Stomach (tissue), 9 donors: ENCODE data around the gene PRXL2B. TPM values are rescaled to one million over a fixed set of nuclear protein-coding genes. Genes with fewer than 3 reads are reported as not detected.
A peak's percentile ranks its signal among the peaks of the same experiment; 100 is the strongest.

Experiments used
- DNase-seq, 2 donors: peaks; one replicate each; pipeline versions ENCODE4 v3.0.0 to v3.0.0-alpha.2; 2013 to 2019
- H3K27ac ChIP-seq, 5 donors: fragments of 200-600 bp in 4 of 5; sonication (generic) in 4 of 5; one replicate each; pipeline ENCODE4 v1.5.1; 2013 to 2019; ENCODE audit warnings: mild to moderate bottlenecking in 1 of 5, moderate library complexity in 1 of 5
- H3K27me3 ChIP-seq, 3 donors: fragments of 200-600 bp; sonication (generic); one replicate each; pipeline ENCODE4 v1.5.1; 2017 to 2019; ENCODE audit warnings: mixed run types in 1 of 3
- H3K36me3 ChIP-seq, 4 donors: fragments of 200-600 bp; sonication (generic); 1 replicate in 3 of 4; 2 replicates in 1 of 4; pipeline ENCODE4 v1.5.1; 2016 to 2019
- H3K4me1 ChIP-seq, 4 donors: fragments of 200-600 bp; sonication (generic); one replicate each; pipeline ENCODE4 v1.5.1; 2016 to 2019
- H3K4me3 ChIP-seq, 4 donors: fragments of 200-600 bp; sonication (generic) in 3 of 4; one replicate each; pipeline ENCODE4 v1.5.1; 2016 to 2019; ENCODE audit warnings: mild to moderate bottlenecking in 1 of 4
- H3K9me3 ChIP-seq, 4 donors: fragments of 200-600 bp; sonication (generic); one replicate each; pipeline ENCODE4 v1.5.1; 2016 to 2019
- EP300 ChIP-seq: sonication (generic); formaldehyde crosslinking; IDR thresholded peaks from one replicate; pipeline ENCODE4 v1.6.1; 2017; ENCODE audit warnings: antibody characterized with exemption
- POLR2A ChIP-seq, 4 donors: fragments of 450-650 bp; IDR thresholded peaks; one replicate each; pipeline ENCODE4 v1.6.1; 2016; ENCODE audit warnings: antibody characterized with exemption in 4 of 4, control low read depth in 2 of 4, mild to moderate bottlenecking in 1 of 4, moderate library complexity in 1 of 4
- POLR2AphosphoS5 ChIP-seq, 3 donors: sonication (generic); formaldehyde crosslinking; IDR thresholded peaks; one replicate each; pipeline ENCODE4 v1.6.1; 2016; ENCODE audit warnings: antibody characterized with exemption in 3 of 3
- WGBS, 5 donors: extraction: QIAGEN DNeasy Blood & Tissue Kit in 3 of 5; methylation state at CpG; one replicate each; pipeline versions ENCODE4 v1.1.5 to v1.1.7; 2013 to 2018; 5-methylcytosine and 5-hydroxymethylcytosine counted together
- intact Hi-C: fragments of 100-400 bp; cut with DNase I; formaldehyde crosslinking; loops from one replicate; pipeline ENCODE4 v1.15.1; 2023; ENCODE audit warnings: low total_unique reads
- polyA plus RNA-seq, 3 donors: library from polyadenylated mRNA; stranded (reverse); fragments of 200-250 nt; gene quantifications; one replicate each; pipeline ENCODE4 v1.2.3, GENCODE V29; 2013
- total RNA-seq, 5 donors: library from RNA; depleted of rRNA; stranded (reverse); fragments of >200 nt; gene quantifications; one replicate each; pipeline versions ENCODE4 v1.1.0 to v1.2.3, GENCODE V29; 2014 to 2016
- TF ChIP-seq, protein P1 (sequence below), 7 experiments: fragments of 450-650 bp in 4 of 7; fragments of 200-600 bp in 3 of 7; sonication (generic) in 3 of 7; IDR thresholded peaks; one replicate each; pipeline ENCODE4 v1.5.1; 2016 to 2019; ENCODE audit warnings: antibody characterized with exemption in 7 of 7, control low read depth in 2 of 7, mild to moderate bottlenecking in 1 of 7
- donor health status: healthy with polysubstance abuse.
- donor health status: Bipolar disorder and iron deficiency.
- donor health status: healthy.

PRXL2B gene
- total and polyA plus RNA-seq, 8 donors, result 8.5 to 668 (median 21.0) TPM

DNA sequence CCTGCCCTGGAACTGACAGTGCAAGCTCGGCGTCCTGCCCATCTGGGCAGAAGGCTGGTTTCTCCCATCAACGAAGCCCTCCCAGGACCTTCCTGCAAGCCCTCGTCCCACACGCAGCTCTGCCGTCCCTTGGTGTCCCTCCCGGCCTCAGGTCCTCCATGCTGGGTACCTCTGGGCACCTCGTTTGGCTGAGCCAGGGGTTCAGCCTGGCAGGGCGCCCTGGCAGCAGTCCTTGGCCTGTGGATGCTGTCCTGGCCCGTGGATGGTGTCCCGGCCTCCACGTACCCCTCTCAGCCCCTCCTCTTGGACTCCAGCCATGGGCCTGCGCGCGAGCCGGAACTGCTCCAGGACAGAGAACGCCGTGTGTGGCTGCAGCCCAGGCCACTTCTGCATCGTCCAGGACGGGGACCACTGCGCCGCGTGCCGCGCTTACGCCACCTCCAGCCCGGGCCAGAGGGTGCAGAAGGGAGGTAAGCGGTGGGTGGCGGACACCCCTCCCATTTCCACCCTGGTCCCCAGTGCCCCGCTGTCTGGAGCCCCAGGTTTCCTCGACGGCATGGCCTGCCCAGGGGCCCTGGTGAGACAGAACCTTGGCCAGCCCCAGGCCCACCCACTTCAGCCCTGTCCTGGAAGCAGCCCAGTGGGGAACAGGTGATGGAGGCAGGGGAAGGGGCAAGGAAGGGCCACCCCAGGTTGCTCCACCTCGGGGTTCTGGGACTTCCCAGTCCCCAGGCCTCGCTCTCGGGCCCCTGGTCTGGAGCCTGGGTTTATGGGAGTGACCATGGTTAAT, 26.9 kb upstream of the PRXL2B start:
- peaks cover 35 to 54% (median 48%) of the 10 kb centered on the region in 4 donors for H3K4me1 ChIP-seq
- intact Hi-C loops, result no loop called here
- 68 to 88% (median 76%) methylated on average over 24 to 35 of the region's 35 CpGs for WGBS, 5 donors
- TF ChIP-seq POLR2AphosphoS5 (IDR thresholded peaks at IDR 0.05) (no peak), EP300 (no peak), POLR2A (IDR thresholded peaks at IDR 0.05) (no peak)
- TF ChIP-seq, protein P1, sequence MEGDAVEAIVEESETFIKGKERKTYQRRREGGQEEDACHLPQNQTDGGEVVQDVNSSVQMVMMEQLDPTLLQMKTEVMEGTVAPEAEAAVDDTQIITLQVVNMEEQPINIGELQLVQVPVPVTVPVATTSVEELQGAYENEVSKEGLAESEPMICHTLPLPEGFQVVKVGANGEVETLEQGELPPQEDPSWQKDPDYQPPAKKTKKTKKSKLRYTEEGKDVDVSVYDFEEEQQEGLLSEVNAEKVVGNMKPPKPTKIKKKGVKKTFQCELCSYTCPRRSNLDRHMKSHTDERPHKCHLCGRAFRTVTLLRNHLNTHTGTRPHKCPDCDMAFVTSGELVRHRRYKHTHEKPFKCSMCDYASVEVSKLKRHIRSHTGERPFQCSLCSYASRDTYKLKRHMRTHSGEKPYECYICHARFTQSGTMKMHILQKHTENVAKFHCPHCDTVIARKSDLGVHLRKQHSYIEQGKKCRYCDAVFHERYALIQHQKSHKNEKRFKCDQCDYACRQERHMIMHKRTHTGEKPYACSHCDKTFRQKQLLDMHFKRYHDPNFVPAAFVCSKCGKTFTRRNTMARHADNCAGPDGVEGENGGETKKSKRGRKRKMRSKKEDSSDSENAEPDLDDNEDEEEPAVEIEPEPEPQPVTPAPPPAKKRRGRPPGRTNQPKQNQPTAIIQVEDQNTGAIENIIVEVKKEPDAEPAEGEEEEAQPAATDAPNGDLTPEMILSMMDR (IDR thresholded peaks at IDR 0.05), result no peak
- no peaks in the 10 kb centered on the region for H3K9me3 ChIP-seq
- no peak for DNase-seq
- peaks cover 33 to 65% (median 60%) of the 10 kb centered on the region in 4 donors for H3K36me3 ChIP-seq
- H3K27me3 ChIP-seq, result no peaks in the 10 kb centered on the region
- H3K27ac ChIP-seq, result no peak overlapping the region
- peak overlapping the region in 1 of 4 donors; percentile 6 for H3K4me3 ChIP-seq

DNA sequence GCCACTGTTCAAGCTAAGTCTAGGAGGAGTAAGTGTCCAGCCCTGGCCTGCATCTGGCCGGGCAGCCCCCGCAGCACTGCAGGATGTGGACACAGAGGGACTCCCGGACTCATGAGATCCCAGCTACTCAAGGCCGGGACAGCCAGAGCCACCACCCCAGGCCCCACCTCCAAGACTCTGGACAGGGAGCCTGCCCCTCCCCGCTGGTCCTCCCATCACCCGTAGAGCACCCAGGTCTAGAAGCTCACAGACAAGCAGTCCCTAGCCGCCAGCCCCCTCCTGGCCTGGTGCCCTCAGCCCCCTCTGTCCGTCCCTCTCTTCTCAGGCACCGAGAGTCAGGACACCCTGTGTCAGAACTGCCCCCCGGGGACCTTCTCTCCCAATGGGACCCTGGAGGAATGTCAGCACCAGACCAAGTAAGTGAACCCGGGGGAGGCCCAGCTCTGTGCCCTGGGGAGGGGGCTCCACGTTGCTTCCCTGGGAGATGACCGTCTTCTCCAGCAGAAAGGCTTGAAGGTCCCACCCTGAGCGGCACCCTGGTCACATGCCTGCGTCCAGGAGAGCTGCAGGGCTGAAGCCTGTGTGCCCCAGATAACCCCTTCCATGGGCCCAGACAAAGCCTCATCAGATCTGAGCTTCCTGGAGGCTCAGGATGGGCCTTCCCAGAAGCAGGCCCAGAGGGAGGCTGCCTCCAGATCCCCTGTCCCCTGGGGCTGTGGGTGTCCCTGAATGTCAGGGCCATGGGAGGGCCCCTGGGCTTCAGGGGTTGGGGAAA, 26.1 kb upstream of the PRXL2B start:
- H3K4me1 ChIP-seq, result peaks cover 31 to 48% (median 47%) of the 10 kb centered on the region in 4 donors
- peaks cover 33 to 65% (median 60%) of the 10 kb centered on the region in 4 donors for H3K36me3 ChIP-seq
- DNase-seq, result no peak

DNA sequence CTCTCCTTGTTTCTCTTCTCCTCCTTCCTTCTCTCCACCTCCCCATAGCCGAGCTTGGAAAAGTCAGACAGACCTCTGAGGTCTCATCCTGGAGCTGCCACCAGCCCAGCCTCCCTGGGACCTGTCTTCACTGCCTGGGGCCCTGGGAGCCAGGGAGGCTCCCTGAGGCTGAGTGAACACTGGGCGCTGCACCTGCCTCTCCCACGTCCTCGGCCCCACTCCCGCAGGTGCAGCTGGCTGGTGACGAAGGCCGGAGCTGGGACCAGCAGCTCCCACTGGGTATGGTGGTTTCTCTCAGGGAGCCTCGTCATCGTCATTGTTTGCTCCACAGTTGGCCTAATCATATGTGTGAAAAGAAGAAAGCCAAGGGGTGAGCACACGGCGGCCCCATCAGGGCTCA, 25.1 kb upstream of the PRXL2B start:
- H3K9me3 ChIP-seq, result no peaks in the 10 kb centered on the region
- H3K27ac ChIP-seq, result no peak overlapping the region
- DNase-seq, result no peak
- peaks cover 0 to 10% (median 0%) of the 10 kb centered on the region in 3 donors for H3K27me3 ChIP-seq
- WGBS, 5 donors, result 82 to 92% (median 85%) methylated on average over 9 to 11 of the region's 11 CpGs
- no peak overlapping the region for H3K4me3 ChIP-seq
- H3K36me3 ChIP-seq, result peaks cover 33 to 65% (median 60%) of the 10 kb centered on the region in 4 donors
- TF ChIP-seq, protein P1 (IDR thresholded peaks at IDR 0.05), result no peak
- TF ChIP-seq EP300 (no peak), POLR2AphosphoS5 (IDR thresholded peaks at IDR 0.05) (no peak), POLR2A (IDR thresholded peaks at IDR 0.05) (no peak)
- peaks cover 29 to 45% (median 43%) of the 10 kb centered on the region in 4 donors for H3K4me1 ChIP-seq
- intact Hi-C loops, result no loop called here

More for the DNA sequence above, 26.1 kb upstream of the PRXL2B start:
- H3K27me3 ChIP-seq, result peaks cover 0 to under 1% (median 0%) of the 10 kb centered on the region in 3 donors
- H3K9me3 ChIP-seq, result no peaks in the 10 kb centered on the region
- no peak overlapping the region for H3K27ac ChIP-seq
- intact Hi-C loops, result no loop called here
- WGBS, 5 donors, result 83 to 88% (median 88%) methylated on average over 6 to 15 of the region's 15 CpGs
- no peak overlapping the region for H3K4me3 ChIP-seq
- TF ChIP-seq POLR2AphosphoS5 (IDR thresholded peaks at IDR 0.05) (no peak), EP300 (no peak), POLR2A (IDR thresholded peaks at IDR 0.05) (no peak)
- TF ChIP-seq, protein P1 (IDR thresholded peaks at IDR 0.05), result no peak
